ENCODE results near the gene TTLL5. TPM values are rescaled to one million over a fixed set of nuclear protein-coding genes. Genes with fewer than 3 reads are reported as not detected.

The TTLL5 gene
- total RNA-seq, 1 experiment from 2014 or later, result 35.7 TPM

GRCh38 chr14:75742867-75743266, 81.8 kb downstream of the TTLL5 start:
- no peak overlapping the region for H4K8ac ChIP-seq (replicated peaks; ENCODE audit: insufficient read length, low read depth, low read length)
- H3K56ac ChIP-seq (ENCODE audit: insufficient read length, low read depth, low read length), result no peak overlapping the region
- no CpG with 5 or more reads among the region's 2 CpGs for WGBS (ENCODE audit: extremely low coverage, insufficient read length, low lambda C conversion rate)
- H2BK120ac ChIP-seq (ENCODE audit: low read depth, low read length, poor library complexity, severe bottlenecking), result no peak overlapping the region
- Mint-ChIP-seq H3K27me3 (ENCODE audit: low read depth) (no peaks in the 10 kb centered on the region), H3K27ac (no peak overlapping the region), H3K9me3 (peaks cover 3% of the 10 kb centered on the region in 2 experiments; a peak in 3 of 5 replicates), H3K4me1 (peaks cover 0 to 4% of the 10 kb centered on the region in 2 experiments; a peak in 2 of 4 replicates), H3K4me3 (no peak overlapping the region), H3K36me3 (ENCODE audit: insufficient read depth in 1 of 3, low read depth in 3 of 3) (peaks cover 31 to 53% (median 45%) of the 10 kb centered on the region in 3 experiments)
- no peak overlapping the region for H2AFZ ChIP-seq (ENCODE audit: low read length)
- H2BK20ac ChIP-seq (ENCODE audit: low read depth, low read length, poor library complexity, severe bottlenecking), result no peak overlapping the region
- H3K4me1 ChIP-seq (ENCODE audit: insufficient read depth, low read length), result no peaks in the 10 kb centered on the region
- H3K14ac ChIP-seq (ENCODE audit: insufficient read depth, low read length), result no peak overlapping the region
- no peak overlapping the region for H2AK5ac ChIP-seq (ENCODE audit: insufficient read length, low read length)
- no peak overlapping the region for H3K23ac ChIP-seq (ENCODE audit: insufficient read length, low read depth, low read length)
- no peaks in the 10 kb centered on the region for H3K27me3 ChIP-seq (ENCODE audit: insufficient read depth, low read length)
- H3K4ac ChIP-seq (ENCODE audit: low read depth, low read length), result no peak overlapping the region
- DNase-seq, result no peak
- no peaks in the 10 kb centered on the region for H3K9me3 ChIP-seq (ENCODE audit: control insufficient read depth, low read depth, low read length)
- H3K79me2 ChIP-seq (ENCODE audit: insufficient read depth, low read length), result no peaks in the 10 kb centered on the region
- H3K79me1 ChIP-seq (ENCODE audit: insufficient read depth, low read depth, low read length, poor library complexity, severe bottlenecking), result no peaks in the 10 kb centered on the region
- H3T11ph ChIP-seq (ENCODE audit: low read length), result no peak overlapping the region
- TF ChIP-seq, protein P1, sequence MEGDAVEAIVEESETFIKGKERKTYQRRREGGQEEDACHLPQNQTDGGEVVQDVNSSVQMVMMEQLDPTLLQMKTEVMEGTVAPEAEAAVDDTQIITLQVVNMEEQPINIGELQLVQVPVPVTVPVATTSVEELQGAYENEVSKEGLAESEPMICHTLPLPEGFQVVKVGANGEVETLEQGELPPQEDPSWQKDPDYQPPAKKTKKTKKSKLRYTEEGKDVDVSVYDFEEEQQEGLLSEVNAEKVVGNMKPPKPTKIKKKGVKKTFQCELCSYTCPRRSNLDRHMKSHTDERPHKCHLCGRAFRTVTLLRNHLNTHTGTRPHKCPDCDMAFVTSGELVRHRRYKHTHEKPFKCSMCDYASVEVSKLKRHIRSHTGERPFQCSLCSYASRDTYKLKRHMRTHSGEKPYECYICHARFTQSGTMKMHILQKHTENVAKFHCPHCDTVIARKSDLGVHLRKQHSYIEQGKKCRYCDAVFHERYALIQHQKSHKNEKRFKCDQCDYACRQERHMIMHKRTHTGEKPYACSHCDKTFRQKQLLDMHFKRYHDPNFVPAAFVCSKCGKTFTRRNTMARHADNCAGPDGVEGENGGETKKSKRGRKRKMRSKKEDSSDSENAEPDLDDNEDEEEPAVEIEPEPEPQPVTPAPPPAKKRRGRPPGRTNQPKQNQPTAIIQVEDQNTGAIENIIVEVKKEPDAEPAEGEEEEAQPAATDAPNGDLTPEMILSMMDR (conservative IDR thresholded peaks at IDR 0.05), result no peak
- H2BK5ac ChIP-seq (ENCODE audit: insufficient read length, low read length), result no peak overlapping the region
- no peaks in the 10 kb centered on the region for H3K23me2 ChIP-seq (ENCODE audit: insufficient read length, low read depth, low read length, poor library complexity, severe bottlenecking)
- H2BK12ac ChIP-seq (ENCODE audit: insufficient read length, low read depth, low read length), result no peak overlapping the region
- H3K18ac ChIP-seq (ENCODE audit: insufficient read length, low read depth, low read length), result no peak overlapping the region
- H3K4me2 ChIP-seq (ENCODE audit: insufficient read depth, insufficient read length, low read length), result no peak overlapping the region
- H4K5ac ChIP-seq (ENCODE audit: insufficient read length, low read depth, low read length), result no peak overlapping the region
- no peak overlapping the region for H4K91ac ChIP-seq (ENCODE audit: insufficient read length, low read depth, low read length)
- H3K9ac ChIP-seq (ENCODE audit: extremely low read depth, insufficient read length, low read length), result no peak overlapping the region
- no peaks in the 10 kb centered on the region for H4K20me1 ChIP-seq (ENCODE audit: control insufficient read depth, insufficient read depth, insufficient read length)
- H2BK15ac ChIP-seq (ENCODE audit: low read depth, low read length), result no peak overlapping the region
- no peak overlapping the region for H3K27ac ChIP-seq (ENCODE audit: insufficient read length, low read depth, low read length)
